Keratinocyte (primary cell): ENCODE measurements around the gene UMAD1. TPM values are rescaled to one million over a fixed set of nuclear protein-coding genes. Genes with fewer than 3 reads are reported as not detected.

Experiments used
- DNase-seq: peaks from one replicate; pipeline ENCODE4 v3.0.0-alpha.2; 2011; ENCODE audit warnings: low read depth, missing footprints, low spot score
- FAIRE-seq: peaks from 2 replicates; lab custom pipeline; 2011; peaks lifted over from hg19 to GRCh38; lab: Jason Lieb, UNC
- H2AFZ ChIP-seq: 2 replicates; pipeline ENCODE4 v1.6.0; 2012; ENCODE audit warnings: low read length, control low read depth, inconsistent platforms; ENCODE audit not compliant: control insufficient read depth
- H3K27ac ChIP-seq: 2 replicates; pipeline ENCODE4 v1.5.1; 2011; ENCODE audit warnings: low read length; ENCODE audit not compliant: control insufficient read depth, insufficient read depth
- H3K27me3 ChIP-seq: 3 replicates; pipeline ENCODE4 v1.6.0; 2011; ENCODE audit warnings: low read length; ENCODE audit not compliant: control insufficient read depth, insufficient read depth; ENCODE audit errors: extremely low read depth
- H3K36me3 ChIP-seq, 2 experiments: 2 replicates in 1 of 2; 3 replicates in 1 of 2; pipeline ENCODE4 v1.5.1; 2011; ENCODE audit warnings: low read length in 2 of 2, mild to moderate bottlenecking in 1 of 2; ENCODE audit not compliant: control insufficient read depth in 2 of 2, insufficient read depth in 2 of 2; ENCODE audit errors: extremely low read depth in 1 of 2
- H3K4me1 ChIP-seq: 3 replicates; pipeline ENCODE4 v1.5.1; 2011; ENCODE audit warnings: low read length; ENCODE audit not compliant: control insufficient read depth, insufficient read depth; ENCODE audit errors: extremely low read depth
- H3K4me2 ChIP-seq: 3 replicates; pipeline ENCODE4 v1.6.0; 2011; ENCODE audit warnings: low read depth, low read length; ENCODE audit not compliant: control insufficient read depth, insufficient read depth; ENCODE audit errors: extremely low read depth
- H3K4me3 ChIP-seq, 3 experiments: fragments of 200-600 bp in 1 of 3; sonication (generic) in 1 of 3; 2 replicates in 2 of 3; 3 replicates in 1 of 3; pipeline ENCODE4 v1.5.1; 2011 to 2016; ENCODE audit warnings: low read length in 3 of 3, mild to moderate bottlenecking in 3 of 3, control low read depth in 2 of 3, inconsistent platforms in 1 of 3, low read depth in 1 of 3, mixed read lengths in 1 of 3, mixed run types in 1 of 3, moderate library complexity in 1 of 3; ENCODE audit not compliant: control insufficient read depth in 2 of 3, insufficient read depth in 2 of 3; ENCODE audit errors: extremely low read depth in 1 of 3
- H3K79me2 ChIP-seq: 2 replicates; pipeline ENCODE4 v1.6.0; 2012; ENCODE audit warnings: low read length; ENCODE audit not compliant: control insufficient read depth, insufficient read depth
- H3K9ac ChIP-seq: 3 replicates; pipeline ENCODE4 v1.6.0; 2011; ENCODE audit warnings: low read length; ENCODE audit not compliant: control insufficient read depth, insufficient read depth; ENCODE audit errors: extremely low read depth
- H3K9me1 ChIP-seq: 3 replicates; pipeline ENCODE4 v1.6.0; 2011; ENCODE audit warnings: low read length; ENCODE audit not compliant: control insufficient read depth, insufficient read depth; ENCODE audit errors: extremely low read depth
- H3K9me3 ChIP-seq: 2 replicates; pipeline ENCODE4 v1.5.1; 2012; ENCODE audit warnings: low read depth, low read length; ENCODE audit not compliant: control insufficient read depth
- H4K20me1 ChIP-seq: 3 replicates; pipeline ENCODE4 v1.6.0; 2011; ENCODE audit warnings: low read length; ENCODE audit not compliant: control insufficient read depth, insufficient read depth; ENCODE audit errors: extremely low read depth
- CTCF ChIP-seq, 3 experiments: IDR thresholded peaks in 1 of 3; conservative IDR thresholded peaks in 1 of 3; optimal IDR thresholded peaks in 1 of 3; 2 replicates in 2 of 3; 3 replicates in 1 of 3; pipeline versions ENCODE3 to v1.5.1; 2011; ENCODE audit warnings: low read length in 3 of 3, mild to moderate bottlenecking in 3 of 3, moderate library complexity in 2 of 3, control low read depth in 1 of 3, inconsistent platforms in 1 of 3; ENCODE audit not compliant: insufficient read depth in 2 of 3; ENCODE audit errors: extremely low read depth in 1 of 3
- EZH2 ChIP-seq: IDR thresholded peaks from one replicate; pipeline ENCODE4 v1.6.1; 2012; ENCODE audit warnings: inconsistent platforms, mild to moderate bottlenecking, low read length, moderate library complexity
- dilution Hi-C: fragments of 300-500 bp; cut with MboI; formaldehyde crosslinking; loops from one replicate; pipeline ENCODE4 v1.7.0; 2020; ENCODE audit warnings: low sequenced_read_pairs; ENCODE audit not compliant: extremely low pct_ligation_motif_present
- polyA plus RNA-seq, 5 experiments: library from polyadenylated mRNA; depleted of rRNA in 3 of 5; stranded (reverse) in 3 of 5; stranded (forward) in 1 of 5; unstranded in 1 of 5; fragments of >200 nt; gene quantifications; 1 replicate in 1 of 5; 2 replicates in 3 of 5; 3 replicates in 1 of 5; pipeline versions ENCODE4 v1.2.1 to v1.2.3, GENCODE V29; 2011 to 2012; ENCODE audit warnings: missing spikeins in 2 of 5, low read depth in 1 of 5, low replicate concordance in 1 of 5

UMAD1 gene
- polyA plus RNA-seq, 1 donor (not counting 4 experiments of a cell fraction or from before 2014, with no cell fraction given): 18.2 TPM

GRCh38 chr7:7664291-7664690 lies 23.7 kb downstream of the UMAD1 start:
- H3K4me1 ChIP-seq: no peaks in the 10 kb centered on the region
- no peaks in the 10 kb centered on the region for H4K20me1 ChIP-seq
- H3K4me3 ChIP-seq: no peak overlapping the region
- peaks cover 1% of the 10 kb centered on the region for H3K79me2 ChIP-seq
- H2AFZ ChIP-seq: no peak overlapping the region
- no peaks in the 10 kb centered on the region for H3K36me3 ChIP-seq
- dilution Hi-C loops: no loop called here
- FAIRE-seq (no peak), DNase-seq (no peak)
- no peak overlapping the region for H3K4me2 ChIP-seq
- H3K27me3 ChIP-seq: no peaks in the 10 kb centered on the region
- no peak overlapping the region for H3K27ac ChIP-seq
- H3K9ac ChIP-seq: no peak overlapping the region
- TF ChIP-seq CTCF (optimal IDR thresholded peaks at IDR 0.05 in 1 of 3, IDR thresholded peaks at IDR 0.05 in 1 of 3, conservative IDR thresholded peaks at IDR 0.05 in 1 of 3; ENCODE audit: extremely low read depth in 1 of 3, insufficient read depth in 2 of 3, low read length in 3 of 3) (no peak), EZH2 (no peak)
- no peaks in the 10 kb centered on the region for H3K9me1 ChIP-seq
- H3K9me3 ChIP-seq: no peaks in the 10 kb centered on the region

GRCh38 chr7:7665031-7665430 lies 24.5 kb downstream of the UMAD1 start:
- H3K4me1 ChIP-seq: no peaks in the 10 kb centered on the region
- no peak for TF ChIP-seq EZH2
- TF ChIP-seq CTCF (optimal IDR thresholded peaks at IDR 0.05 in 1 of 3, IDR thresholded peaks at IDR 0.05 in 1 of 3, conservative IDR thresholded peaks at IDR 0.05 in 1 of 3; ENCODE audit: extremely low read depth in 1 of 3, insufficient read depth in 2 of 3, low read length in 3 of 3): no peak
- peaks cover 1% of the 10 kb centered on the region for H3K79me2 ChIP-seq
- no peak overlapping the region for H3K9ac ChIP-seq
- FAIRE-seq: no peak
- H3K9me3 ChIP-seq: no peaks in the 10 kb centered on the region
- dilution Hi-C loops: no loop called here
- no peak overlapping the region for H3K4me2 ChIP-seq
- H4K20me1 ChIP-seq: no peaks in the 10 kb centered on the region
- DNase-seq: no peak
- H3K27ac ChIP-seq: no peak overlapping the region
- no peak overlapping the region for H3K4me3 ChIP-seq
- no peaks in the 10 kb centered on the region for H3K36me3 ChIP-seq
- H3K9me1 ChIP-seq: no peaks in the 10 kb centered on the region
- no peak overlapping the region for H2AFZ ChIP-seq
- no peaks in the 10 kb centered on the region for H3K27me3 ChIP-seq
